ENCODE results near the gene UBA7.

DNA sequence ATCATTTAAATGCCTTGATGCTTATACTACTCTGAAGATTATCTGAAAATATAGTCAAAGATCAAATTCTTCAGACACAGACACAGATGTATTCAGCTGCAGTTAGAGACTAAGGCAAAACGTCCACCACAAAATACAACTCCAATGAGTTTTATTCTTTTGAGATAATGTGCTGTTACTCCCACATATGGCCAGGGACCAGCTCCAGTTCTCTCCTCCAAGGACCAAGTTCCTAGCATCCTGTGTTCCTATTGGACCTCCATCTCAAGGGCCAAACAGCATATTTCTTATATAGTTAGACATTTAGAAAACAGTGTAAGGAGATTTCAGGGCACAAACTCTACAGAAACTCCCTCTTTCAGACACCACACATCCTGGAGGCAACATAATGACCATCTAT is 54.5 kb downstream of the UBA7 start:
- TF ChIP-seq, protein P1, sequence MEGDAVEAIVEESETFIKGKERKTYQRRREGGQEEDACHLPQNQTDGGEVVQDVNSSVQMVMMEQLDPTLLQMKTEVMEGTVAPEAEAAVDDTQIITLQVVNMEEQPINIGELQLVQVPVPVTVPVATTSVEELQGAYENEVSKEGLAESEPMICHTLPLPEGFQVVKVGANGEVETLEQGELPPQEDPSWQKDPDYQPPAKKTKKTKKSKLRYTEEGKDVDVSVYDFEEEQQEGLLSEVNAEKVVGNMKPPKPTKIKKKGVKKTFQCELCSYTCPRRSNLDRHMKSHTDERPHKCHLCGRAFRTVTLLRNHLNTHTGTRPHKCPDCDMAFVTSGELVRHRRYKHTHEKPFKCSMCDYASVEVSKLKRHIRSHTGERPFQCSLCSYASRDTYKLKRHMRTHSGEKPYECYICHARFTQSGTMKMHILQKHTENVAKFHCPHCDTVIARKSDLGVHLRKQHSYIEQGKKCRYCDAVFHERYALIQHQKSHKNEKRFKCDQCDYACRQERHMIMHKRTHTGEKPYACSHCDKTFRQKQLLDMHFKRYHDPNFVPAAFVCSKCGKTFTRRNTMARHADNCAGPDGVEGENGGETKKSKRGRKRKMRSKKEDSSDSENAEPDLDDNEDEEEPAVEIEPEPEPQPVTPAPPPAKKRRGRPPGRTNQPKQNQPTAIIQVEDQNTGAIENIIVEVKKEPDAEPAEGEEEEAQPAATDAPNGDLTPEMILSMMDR (IDR thresholded peaks at IDR 0.05): no peak
- no peak for TF ChIP-seq POLR2A (IDR thresholded peaks at IDR 0.05)

Data from upper lobe of left lung (tissue), 4 donors.